ENCODE data around the gene AQP12B. TPM values are rescaled to one million over a fixed set of nuclear protein-coding genes. Genes with fewer than 3 reads are reported as not detected.

Gene AQP12B
- total and polyA plus RNA-seq, 2 of the 13 experiments (the other 11 are each of a cell fraction or from before 2014, with no cell fraction given): not detected

GRCh38 chr2:240721596-240722180, 39.0 kb upstream of the AQP12B start:
- BruUV-seq (replicated peaks): no TSS peak
- FAIRE-seq (no peak), ATAC-seq (no peak), DNase-seq (ENCODE audit: low spot score) (no peak)
- H2AFZ ChIP-seq (ENCODE audit: low read length): no peak overlapping the region
- WGBS (ENCODE audit: low lambda C conversion rate): 18% methylated on average over 19 of the region's 20 CpGs
- H3K79me2 ChIP-seq (ENCODE audit: insufficient read depth, low read length): no peaks in the 10 kb centered on the region
- in situ Hi-C loops (cut with HindIII; ENCODE audit: extremely low pct_ligation_motif_present, low pct_unique_long_range_greater_than_20kb): no loop called here
- no peak overlapping the region for H3K4me2 ChIP-seq (ENCODE audit: low read depth, low read length)
- no peaks in the 10 kb centered on the region for H3K36me3 ChIP-seq (replicated peaks in 1 of 2; ENCODE audit: control insufficient read depth in 1 of 2, insufficient read depth in 2 of 2, low read length in 2 of 2)
- intact Hi-C loops (cut with micrococcal nuclease; ENCODE audit: unreplicated experiment): no loop called here
- H3K27ac ChIP-seq (ENCODE audit: extremely low read length, insufficient read depth, low read length): no peak overlapping the region
- ChIA-PET POLR2A (no interaction called here), CTCF (ENCODE audit: low intra/inter-chr PET ratio, low total read pairs) (no interaction called here)
- no peaks in the 10 kb centered on the region for H3K4me1 ChIP-seq (ENCODE audit: insufficient read depth, low read length)
- TF ChIP-seq ELK4 (CRISPR knock-in tag; IDR thresholded peaks at IDR 0.05; ENCODE audit: borderline replicate concordance): no peak
- no peak for TF ChIP-seq SUZ12 (IDR thresholded peaks at IDR 0.05; ENCODE audit: low read depth, low read length)
- no peak for TF ChIP-seq ZBTB33 (CRISPR knock-in tag; IDR thresholded peaks at IDR 0.05)
- 0 out of 2 replicates have a peak, but pooled peaks have one; percentile 43 for TF ChIP-seq EZH2 (conservative IDR thresholded peaks at IDR 0.05; ENCODE audit: low read depth, low read length)
- TF ChIP-seq ZNF724P (CRISPR knock-in tag; IDR thresholded peaks at IDR 0.05; ENCODE audit: borderline replicate concordance): no peak
- no peak for TF ChIP-seq ZBTB7A (CRISPR knock-in tag; IDR thresholded peaks at IDR 0.05)
- no peaks in the 10 kb centered on the region; the same call in 1 of the 2 replicates for H4K20me1 ChIP-seq (ENCODE audit: insufficient read depth, low read length)
- H3K9me3 ChIP-seq (ENCODE audit: low read length): no peaks in the 10 kb centered on the region
- H3K9ac ChIP-seq (ENCODE audit: insufficient read depth, low read depth, low read length): no peak overlapping the region
- H3K4me3 ChIP-seq (replicated peaks in 1 of 3; ENCODE audit: insufficient read depth in 1 of 3, low read depth in 2 of 3, low read length in 3 of 3): no peak overlapping the region
- peaks cover 61 to 99% of the 10 kb centered on the region in 2 experiments for H3K27me3 ChIP-seq (ENCODE audit: control insufficient read depth in 1 of 2, insufficient read depth in 2 of 2, low read length in 2 of 2)

Data from HepG2 (cell line).